ENCODE data around the gene AK5.

The AK5 gene

DNA sequence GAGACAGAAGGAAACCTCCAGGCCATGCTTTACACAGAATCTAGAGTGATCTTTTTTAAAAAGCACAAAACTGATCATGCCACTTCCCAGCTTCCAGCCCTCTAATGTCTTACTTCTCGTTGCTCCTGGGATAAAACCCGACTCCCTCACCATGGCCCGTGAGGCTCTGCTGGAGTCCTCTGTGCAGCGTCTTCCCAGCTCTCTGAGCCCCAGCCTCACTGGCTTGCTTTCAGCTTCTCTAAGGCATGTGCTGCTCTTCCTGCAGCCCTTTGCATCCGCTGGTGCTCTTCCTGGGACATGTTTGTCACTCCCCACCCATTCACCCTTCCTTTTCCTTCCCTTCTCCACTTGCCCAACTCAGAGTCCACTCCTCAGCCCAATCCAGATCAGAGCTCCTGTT lies 184.1 kb downstream of the AK5 start:
- TF ChIP-seq, protein P1, sequence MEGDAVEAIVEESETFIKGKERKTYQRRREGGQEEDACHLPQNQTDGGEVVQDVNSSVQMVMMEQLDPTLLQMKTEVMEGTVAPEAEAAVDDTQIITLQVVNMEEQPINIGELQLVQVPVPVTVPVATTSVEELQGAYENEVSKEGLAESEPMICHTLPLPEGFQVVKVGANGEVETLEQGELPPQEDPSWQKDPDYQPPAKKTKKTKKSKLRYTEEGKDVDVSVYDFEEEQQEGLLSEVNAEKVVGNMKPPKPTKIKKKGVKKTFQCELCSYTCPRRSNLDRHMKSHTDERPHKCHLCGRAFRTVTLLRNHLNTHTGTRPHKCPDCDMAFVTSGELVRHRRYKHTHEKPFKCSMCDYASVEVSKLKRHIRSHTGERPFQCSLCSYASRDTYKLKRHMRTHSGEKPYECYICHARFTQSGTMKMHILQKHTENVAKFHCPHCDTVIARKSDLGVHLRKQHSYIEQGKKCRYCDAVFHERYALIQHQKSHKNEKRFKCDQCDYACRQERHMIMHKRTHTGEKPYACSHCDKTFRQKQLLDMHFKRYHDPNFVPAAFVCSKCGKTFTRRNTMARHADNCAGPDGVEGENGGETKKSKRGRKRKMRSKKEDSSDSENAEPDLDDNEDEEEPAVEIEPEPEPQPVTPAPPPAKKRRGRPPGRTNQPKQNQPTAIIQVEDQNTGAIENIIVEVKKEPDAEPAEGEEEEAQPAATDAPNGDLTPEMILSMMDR (IDR thresholded peaks at IDR 0.05): no peak

DNA sequence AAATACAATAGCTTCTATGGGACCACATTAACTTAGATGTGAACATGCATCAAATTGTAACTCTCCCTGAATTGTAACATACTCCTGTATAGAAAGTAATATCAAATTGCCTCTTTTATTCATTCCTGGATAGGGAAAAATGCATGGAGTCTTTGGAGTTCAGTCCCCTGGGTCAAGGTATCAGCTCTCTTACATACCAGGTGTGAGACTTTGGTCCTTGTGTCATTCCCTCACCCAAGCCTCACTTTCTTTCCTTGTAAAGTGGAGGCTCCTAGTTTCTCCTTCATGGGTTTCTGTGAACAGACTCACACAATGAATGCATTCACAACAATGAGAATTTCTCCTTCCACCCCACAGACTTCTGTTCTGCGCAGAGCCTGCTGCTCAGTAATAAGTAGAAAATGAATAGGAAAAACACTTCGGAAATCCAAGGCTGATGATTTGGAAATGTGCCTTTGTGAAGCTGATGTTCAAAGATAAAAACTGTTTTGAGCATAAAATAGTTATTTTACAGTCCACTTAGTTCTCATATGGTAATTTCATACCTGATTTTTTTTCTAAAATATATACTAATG lies 185.3 kb downstream of the AK5 start:
- TF ChIP-seq, protein P1 (IDR thresholded peaks at IDR 0.05): no peak

DNA sequence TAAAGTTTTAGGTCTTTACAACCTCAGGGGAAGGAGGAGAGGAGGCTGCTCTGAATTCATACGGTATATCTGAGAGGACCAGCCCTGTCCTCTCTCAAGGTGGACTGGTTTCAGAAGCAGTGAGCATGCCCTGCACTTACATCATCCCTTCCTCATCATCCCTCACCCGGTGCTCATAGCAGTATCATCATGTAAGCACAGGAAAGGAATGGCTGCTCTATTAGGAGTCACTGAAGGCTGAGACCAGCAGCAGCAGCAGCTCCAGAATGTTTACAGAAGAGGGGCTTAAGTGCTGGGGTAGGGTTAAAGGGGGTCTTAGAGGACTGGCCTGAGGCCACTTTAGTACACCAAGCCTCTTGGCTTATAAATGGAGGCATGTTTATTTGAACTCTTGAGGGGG lies 185.9 kb downstream of the AK5 start:
- TF ChIP-seq, protein P1 (IDR thresholded peaks at IDR 0.05): no peak

DNA sequence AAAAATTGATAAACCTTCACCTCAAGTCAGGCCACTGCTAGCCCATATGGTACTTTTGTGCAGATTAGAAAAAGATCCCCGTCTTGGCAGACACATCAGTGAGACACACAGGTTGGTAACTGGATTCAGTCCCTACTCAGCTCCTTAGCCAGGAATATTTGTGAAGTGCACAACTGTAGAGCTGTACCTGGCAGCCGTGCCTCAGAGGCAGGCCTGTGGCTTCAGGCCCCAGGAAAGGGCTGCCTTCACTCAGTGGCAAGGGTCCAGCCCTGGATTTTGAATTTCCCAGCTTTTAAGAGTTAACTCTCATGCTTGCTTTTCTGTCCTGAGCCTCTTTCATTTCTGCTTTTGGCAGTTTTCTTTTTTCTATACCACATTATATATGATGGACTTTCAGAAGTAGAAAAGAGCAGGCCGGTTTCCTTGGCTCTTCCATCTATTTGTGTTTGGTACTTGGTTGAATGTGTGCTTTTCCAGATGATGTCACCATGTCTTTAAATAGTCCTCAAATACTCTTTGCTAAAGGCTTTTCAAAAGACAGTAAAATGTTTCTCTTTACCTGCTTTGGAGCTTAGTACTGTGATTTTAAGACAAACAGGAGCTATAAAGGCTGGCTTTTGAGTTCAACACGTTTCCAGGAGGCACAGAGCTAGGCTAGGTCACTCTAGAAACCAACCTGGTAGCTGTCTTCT lies 186.6 kb downstream of the AK5 start:
- TF ChIP-seq, protein P1 (IDR thresholded peaks at IDR 0.05): no peak

DNA sequence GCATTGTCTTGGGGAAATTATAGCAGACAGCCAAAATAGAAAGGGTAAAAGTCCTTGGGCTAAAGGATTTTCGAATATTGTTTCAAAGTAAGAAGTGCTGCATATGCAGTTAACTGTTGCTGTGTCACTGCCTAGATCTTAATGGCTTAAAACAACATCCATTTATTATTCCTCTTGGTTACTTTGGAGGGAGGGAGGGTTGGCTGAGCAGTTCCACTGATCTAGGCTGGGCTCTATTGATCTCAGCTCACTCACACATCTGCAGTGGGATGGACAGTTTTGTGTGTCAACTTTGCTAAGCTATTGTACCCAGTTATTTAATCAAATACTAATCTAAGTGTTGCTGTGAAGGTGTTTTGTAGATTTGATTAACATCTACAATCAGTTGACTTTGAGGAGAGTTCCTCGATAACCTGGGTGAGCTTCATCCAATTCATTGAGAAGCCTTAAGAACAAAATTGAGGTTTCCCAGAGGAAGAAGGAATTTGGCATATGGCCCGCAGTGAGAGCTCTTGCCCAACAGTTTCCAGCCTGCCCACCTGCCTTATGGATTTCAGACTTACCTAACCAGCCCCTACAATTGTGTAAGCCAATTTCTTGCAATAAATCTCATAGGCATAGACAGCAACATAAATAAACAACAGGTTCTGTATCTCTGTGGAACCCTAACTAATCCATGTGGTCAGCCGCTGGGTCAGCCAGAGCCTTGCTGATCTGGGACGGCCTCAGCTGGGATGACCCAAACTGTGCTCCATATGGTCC lies 187.3 kb downstream of the AK5 start:
- TF ChIP-seq, protein P1 (IDR thresholded peaks at IDR 0.05): no peak

DNA sequence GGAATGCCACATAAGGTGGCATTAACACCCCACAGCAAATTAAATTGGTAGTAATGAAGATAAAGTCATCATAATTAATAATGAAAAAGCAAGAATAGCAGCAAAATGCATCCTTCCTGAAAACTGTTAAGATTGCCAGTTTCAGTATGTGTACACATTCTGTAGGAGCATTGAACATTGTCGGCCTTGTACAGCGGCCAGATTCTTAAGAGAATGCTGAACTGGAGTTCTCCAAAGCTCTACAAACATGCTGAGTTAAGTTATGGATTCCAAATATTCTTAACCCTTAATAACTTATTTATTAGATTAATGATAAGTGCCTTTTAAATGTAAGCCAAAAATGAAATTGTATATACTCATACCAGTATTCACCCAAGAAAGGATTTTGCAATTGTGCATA lies 189.9 kb downstream of the AK5 start:
- TF ChIP-seq, protein P1 (IDR thresholded peaks at IDR 0.05): no peak

DNA sequence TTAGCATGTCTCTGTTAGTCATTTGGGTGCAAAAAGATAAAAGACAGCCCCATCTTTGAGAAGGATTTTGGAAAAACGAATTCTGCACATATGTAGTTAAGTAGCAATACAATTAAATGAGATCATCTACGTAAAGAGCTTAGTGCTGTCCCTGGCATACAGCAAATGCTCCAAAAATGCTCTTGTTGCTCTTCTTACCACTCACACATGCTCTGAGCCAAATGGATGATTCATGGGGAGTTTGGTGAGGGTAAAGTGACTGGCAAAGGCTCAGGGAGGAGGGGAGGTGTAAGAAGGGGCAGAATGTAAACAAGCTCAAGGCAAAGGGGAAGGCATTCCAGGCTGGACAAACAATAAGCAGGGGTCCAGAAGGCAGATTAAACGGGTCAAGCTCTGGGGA lies 191.9 kb downstream of the AK5 start:
- TF ChIP-seq, protein P1 (IDR thresholded peaks at IDR 0.05): no peak
